GM21447 (cell line): Measurements from ENCODE around the gene UCN.

Source experiments
- ATAC-seq: cut with Tn5 transposase; IDR thresholded peaks from one replicate; pipeline ENCODE4 v1.9.1; 2021; ENCODE audit not compliant: unreplicated experiment

UCN gene

DNA sequence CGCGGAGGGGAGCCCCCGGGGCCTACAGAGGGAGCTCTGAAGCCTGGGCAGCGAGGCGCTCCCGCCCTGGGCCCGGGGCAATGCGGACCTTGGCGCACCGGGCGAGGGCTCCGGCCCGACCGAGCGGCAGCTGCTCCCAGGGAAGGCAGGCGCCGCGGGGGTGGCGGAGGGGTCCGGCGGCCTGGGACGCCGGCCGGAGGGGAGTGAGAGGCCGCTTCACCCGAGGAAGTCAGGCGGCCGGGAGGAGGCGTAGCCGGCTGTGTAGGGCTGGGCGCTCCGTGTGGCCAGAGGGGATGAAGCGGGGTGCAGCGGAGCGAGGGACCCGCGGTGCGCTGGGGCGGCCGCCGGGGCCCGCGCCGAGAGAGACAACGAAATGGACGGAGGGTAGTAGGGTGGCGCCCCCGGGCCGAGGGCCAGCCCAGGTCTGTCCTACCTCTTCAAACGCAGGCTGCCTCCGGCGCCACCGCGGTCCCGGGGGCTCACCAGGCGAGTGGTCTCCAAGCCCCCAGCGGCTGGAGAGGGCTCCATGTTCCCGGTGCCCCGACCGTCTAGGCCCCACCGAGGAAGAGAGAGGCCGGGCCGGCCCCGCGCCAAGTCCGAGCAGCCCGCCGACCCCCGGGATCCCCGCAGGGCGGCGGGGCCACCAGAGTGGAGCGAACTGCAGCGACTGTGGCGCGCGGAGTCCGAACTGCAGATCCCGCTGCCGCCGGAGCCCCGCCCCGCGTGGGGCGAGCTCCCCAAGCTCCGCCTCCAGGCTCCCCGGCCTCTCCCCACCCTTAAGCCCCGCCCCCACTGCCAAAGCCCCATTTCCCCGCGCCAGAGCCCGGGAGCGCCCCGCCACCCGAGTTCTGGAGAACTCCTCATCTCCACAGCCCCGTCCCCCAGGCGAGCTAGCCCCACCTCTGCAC, 45.6 kb downstream of the UCN start, which contains the start of gene SLC30A3:
Gene SLC30A3, minus strand, starts transcription at position 669 of the 908 bp plus-strand sequence. Its CDS starts 141 bp downstream, at position 528.
- no peak for ATAC-seq

DNA sequence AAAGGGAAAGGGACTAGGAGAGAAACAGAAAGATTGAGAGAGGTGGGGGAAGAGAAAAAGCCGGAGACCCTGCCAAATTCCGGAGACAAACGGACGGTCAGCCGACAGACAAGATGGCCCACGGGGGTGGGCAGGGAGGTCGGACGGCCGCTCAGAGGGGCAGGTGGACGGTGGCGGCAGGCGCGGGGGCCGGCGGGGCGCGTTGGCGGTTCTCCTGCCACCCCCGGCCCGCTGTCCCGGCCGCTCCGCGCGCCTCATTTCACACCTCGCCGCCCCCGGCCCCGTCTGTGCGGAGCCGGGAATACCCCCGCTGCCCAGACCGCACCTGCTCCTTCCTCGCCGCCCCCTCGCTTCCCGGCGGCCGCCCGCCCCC, 46.3 kb downstream of the UCN start:
- ATAC-seq, result no peak

GRCh38 chr2:27261241-27261925, 46.9 kb downstream of the UCN start:
- ATAC-seq, result no peak

DNA sequence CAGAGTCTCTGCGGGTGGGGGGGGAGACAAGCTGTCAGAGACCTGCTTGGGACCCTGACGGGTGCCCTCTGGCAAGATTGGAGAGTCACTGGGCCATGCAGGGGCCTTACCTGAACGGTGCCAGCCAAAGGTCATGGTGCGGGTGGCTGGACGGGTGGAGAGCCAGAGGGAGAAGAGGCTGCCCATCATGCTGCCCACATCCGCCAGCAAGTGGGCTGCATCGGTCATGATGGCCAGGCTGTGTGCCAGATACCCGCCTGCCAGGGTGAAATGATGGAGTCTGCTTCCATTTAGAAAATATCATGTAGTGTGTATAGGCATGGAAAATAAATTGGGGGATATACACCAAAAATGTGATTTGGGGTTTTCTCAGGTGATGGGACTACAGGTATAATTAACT, 50.2 kb downstream of the UCN start:
- ATAC-seq, result no peak
